Ascending aorta (tissue), 2 donors: ENCODE measurements around the gene TAC4. TPM values are rescaled to one million over a fixed set of nuclear protein-coding genes. Genes with fewer than 3 reads are reported as not detected.

Experiments
- DNase-seq, 2 donors: peaks; one replicate each; pipeline ENCODE4 v3.0.0-alpha.2; 2019; ENCODE audit warnings: low spot score in 2 of 2
- H3K27ac ChIP-seq, 2 donors: fragments of 200-600 bp; sonication (generic); one replicate each; pipeline ENCODE4 v1.5.1; 2016 to 2017; ENCODE audit warnings: mild to moderate bottlenecking in 1 of 2
- H3K27me3 ChIP-seq: fragments of 200-600 bp; sonication (generic); one replicate; pipeline ENCODE4 v1.5.1; 2017
- H3K36me3 ChIP-seq, 2 donors: fragments of 200-600 bp; sonication (generic); one replicate each; pipeline ENCODE4 v1.5.1; 2016
- H3K4me1 ChIP-seq, 2 donors: fragments of 200-600 bp; sonication (generic); one replicate each; pipeline ENCODE4 v1.5.1; 2016 to 2017; ENCODE audit warnings: mild to moderate bottlenecking in 1 of 2
- H3K4me3 ChIP-seq, 2 donors: fragments of 200-600 bp; sonication (generic); one replicate each; pipeline ENCODE4 v1.5.1; 2016 to 2017; ENCODE audit warnings: mild to moderate bottlenecking in 1 of 2
- H3K9me3 ChIP-seq, 2 donors: fragments of 200-600 bp; sonication (generic); one replicate each; pipeline ENCODE4 v1.5.1; 2016
- CTCF ChIP-seq, 3 experiments: fragments of 200-600 bp in 2 of 3; fragments of 450-650 bp in 1 of 3; sonication (generic) in 2 of 3; IDR thresholded peaks; one replicate each; pipeline ENCODE4 v1.5.1; 2016 to 2019; ENCODE audit warnings: antibody characterized with exemption in 3 of 3, mild to moderate bottlenecking in 1 of 3, moderate library complexity in 1 of 3
- intact Hi-C: fragments of 100-400 bp; cut with DNase I; formaldehyde crosslinking; loops from one replicate; pipeline ENCODE4 v1.15.1; 2023
- total RNA-seq: library from RNA; depleted of rRNA; stranded (reverse); fragments of >200 nt; gene quantifications from one replicate; pipeline ENCODE4 v1.1.0, GENCODE V29; 2016

Gene TAC4
- total RNA-seq, 1 donor from 2014 or later, result not detected

DNA sequence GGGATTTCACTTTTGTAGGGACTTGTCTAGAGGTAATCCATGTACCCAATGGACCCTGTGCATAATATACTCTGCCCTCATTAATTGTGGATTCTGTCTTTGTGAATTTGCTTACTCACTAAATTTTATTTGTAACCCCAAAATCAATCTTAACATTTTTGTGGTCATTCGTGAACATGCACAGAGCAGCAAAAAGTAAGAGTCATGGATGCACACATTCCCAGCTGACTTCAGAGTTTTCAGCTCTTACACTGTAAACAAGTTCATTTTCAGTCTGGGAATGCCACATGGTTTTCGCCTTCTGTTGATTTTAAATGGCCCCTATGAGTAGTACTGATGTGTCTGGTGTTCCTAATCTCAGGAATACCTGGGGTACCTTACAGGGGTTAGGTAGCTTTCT is 24.3 kb downstream of the TAC4 start:
- Histone ChIP-seq H3K27me3 (no peaks in the 10 kb centered on the region), H3K36me3 (peaks cover 67 to 85% of the 10 kb centered on the region in 2 donors), H3K4me1 (peaks cover 0 to 5% of the 10 kb centered on the region in 2 donors), H3K27ac (no peak overlapping the region), H3K9me3 (no peaks in the 10 kb centered on the region), H3K4me3 (no peak overlapping the region)
- TF ChIP-seq CTCF (IDR thresholded peaks at IDR 0.05), result no peak
- DNase-seq, result no peak
- intact Hi-C loops, result no loop called here

- no peak overlapping the region for H3K4me3 ChIP-seq
- no peaks in the 10 kb centered on the region for H3K9me3 ChIP-seq
- H3K4me1 ChIP-seq, result no peaks in the 10 kb centered on the region
- intact Hi-C loops, result no loop called here
- DNase-seq, result no peak
- peaks cover 75 to 87% of the 10 kb centered on the region in 2 donors for H3K36me3 ChIP-seq
- H3K27ac ChIP-seq, result no peak overlapping the region
- TF ChIP-seq CTCF (IDR thresholded peaks at IDR 0.05), result no peak
- no peaks in the 10 kb centered on the region for H3K27me3 ChIP-seq
Measured at GRCh38 chr17:49822829-49823228, 25.0 kb downstream of the TAC4 start.

- intact Hi-C loops, result no loop called here
- TF ChIP-seq CTCF (IDR thresholded peaks at IDR 0.05), result no peak
- Histone ChIP-seq H3K4me3 (no peak overlapping the region), H3K4me1 (no peaks in the 10 kb centered on the region), H3K36me3 (peaks cover 75 to 87% of the 10 kb centered on the region in 2 donors), H3K9me3 (no peaks in the 10 kb centered on the region), H3K27me3 (no peaks in the 10 kb centered on the region), H3K27ac (no peak overlapping the region)
- no peak for DNase-seq
Measured at GRCh38 chr17:49821916-49822315, 26.0 kb downstream of the TAC4 start.

GRCh38 chr17:49821466-49821865 is 26.4 kb downstream of the TAC4 start:
- Histone ChIP-seq H3K27ac (no peak overlapping the region), H3K36me3 (peaks cover 75 to 87% of the 10 kb centered on the region in 2 donors), H3K4me3 (no peak overlapping the region), H3K9me3 (no peaks in the 10 kb centered on the region), H3K4me1 (peaks cover 0 to 2% of the 10 kb centered on the region in 2 donors), H3K27me3 (no peaks in the 10 kb centered on the region)
- intact Hi-C loops, result no loop called here
- no peak for TF ChIP-seq CTCF (IDR thresholded peaks at IDR 0.05)
- no peak for DNase-seq

- no peak for TF ChIP-seq CTCF (IDR thresholded peaks at IDR 0.05)
- Histone ChIP-seq H3K27me3 (no peaks in the 10 kb centered on the region), H3K4me3 (no peak overlapping the region), H3K27ac (no peak overlapping the region), H3K36me3 (peaks cover 72 to 86% of the 10 kb centered on the region in 2 donors), H3K4me1 (peaks cover 0 to 2% of the 10 kb centered on the region in 2 donors), H3K9me3 (no peaks in the 10 kb centered on the region)
- intact Hi-C loops, result no loop called here
- DNase-seq, result no peak
Measured at GRCh38 chr17:49820773-49821172, 27.1 kb downstream of the TAC4 start.

GRCh38 chr17:49819651-49820050 is 28.2 kb downstream of the TAC4 start:
- intact Hi-C loops, result no loop called here
- DNase-seq, result no peak
- H3K4me1 ChIP-seq, result peaks cover 0 to 2% of the 10 kb centered on the region in 2 donors

More at GRCh38 chr17:49819651-49820050, 28.2 kb downstream of the TAC4 start:
- Histone ChIP-seq H3K4me3 (no peak overlapping the region), H3K27me3 (no peaks in the 10 kb centered on the region), H3K36me3 (peaks cover 66 to 79% of the 10 kb centered on the region in 2 donors), H3K9me3 (no peaks in the 10 kb centered on the region), H3K27ac (no peak overlapping the region)
- TF ChIP-seq CTCF (IDR thresholded peaks at IDR 0.05), result no peak
